ENCODE data around the gene EMP3.

Gene EMP3

GRCh38 chr19:48321372-48321621, 4.1 kb upstream of the EMP3 start:
- Histone ChIP-seq H3K9ac (ENCODE audit: low read length) (peak overlapping the region; percentile 86), H3K36me3 (ENCODE audit: control insufficient read depth, insufficient read depth, low read length) (no peaks in the 10 kb centered on the region), H3K4me3 (ENCODE audit: low read length) (peak overlapping the region; percentile 74), H3K27ac (ENCODE audit: low read depth, low read length) (peak overlapping the region; percentile 93), H3K4me1 (ENCODE audit: control insufficient read depth, insufficient read depth, low read length) (peaks cover 11% of the 10 kb centered on the region), H3K27me3 (ENCODE audit: control insufficient read depth, insufficient read depth, low read length) (no peaks in the 10 kb centered on the region)

DNA sequence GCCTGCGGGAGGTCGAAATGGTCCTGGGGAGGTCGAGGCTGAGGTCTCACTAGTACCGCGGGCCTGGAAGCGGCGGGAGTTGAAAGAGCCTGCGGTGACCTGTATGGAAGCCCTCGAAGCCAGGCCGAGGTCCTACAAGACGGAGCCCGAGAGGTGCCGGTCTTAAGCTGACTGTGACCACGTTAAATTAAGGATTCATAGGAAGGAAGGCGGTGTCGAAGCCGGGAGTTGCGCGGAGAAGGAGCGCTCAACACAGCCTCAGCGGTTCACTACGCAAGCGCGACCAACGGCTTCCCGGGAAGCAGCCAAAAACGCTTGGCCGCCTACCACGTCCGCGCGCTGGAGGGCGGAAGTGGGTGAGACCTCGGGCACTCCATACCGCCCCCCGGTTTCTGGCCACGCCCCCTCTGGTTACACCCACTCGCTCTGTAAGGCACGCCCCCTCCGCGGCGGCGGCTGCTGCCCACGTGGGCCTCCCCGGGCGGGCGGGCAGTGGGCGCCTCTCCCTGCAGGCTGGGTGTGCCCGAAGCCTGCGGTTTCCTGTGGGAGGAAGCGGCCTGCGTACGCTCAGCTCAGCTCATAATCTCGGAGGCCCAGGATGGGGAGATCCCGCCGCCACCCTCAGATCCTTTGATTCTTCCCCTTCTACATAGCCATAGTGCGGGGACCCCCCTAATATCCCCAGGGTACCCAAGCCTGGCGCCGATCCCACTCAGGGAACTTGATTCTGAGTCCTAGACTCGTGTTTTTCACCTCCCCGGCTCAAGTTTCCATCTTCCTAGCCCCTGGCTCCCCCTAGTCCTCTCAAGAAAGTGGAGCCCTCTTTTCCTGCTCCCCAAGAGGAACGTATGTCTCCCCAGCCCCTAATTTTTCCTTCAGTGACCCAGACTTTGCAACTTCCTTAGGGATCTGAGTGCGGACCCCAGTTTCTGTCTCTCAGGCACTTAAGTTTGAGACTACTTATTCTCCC, 3.4 kb upstream of the EMP3 start:
- peak overlapping the region; percentile 93 for H3K27ac ChIP-seq (ENCODE audit: low read depth, low read length)
- no peaks in the 10 kb centered on the region for H3K36me3 ChIP-seq (ENCODE audit: control insufficient read depth, insufficient read depth, low read length)
- H3K4me3 ChIP-seq (ENCODE audit: low read length), result peak overlapping the region; percentile 74
- H3K9ac ChIP-seq (ENCODE audit: low read length), result peak overlapping the region; percentile 86
- H3K27me3 ChIP-seq (ENCODE audit: control insufficient read depth, insufficient read depth, low read length), result no peaks in the 10 kb centered on the region
- peaks cover 13% of the 10 kb centered on the region for H3K4me1 ChIP-seq (ENCODE audit: control insufficient read depth, insufficient read depth, low read length)

GRCh38 chr19:48329167-48329891, 4.0 kb downstream of the EMP3 start:
- Histone ChIP-seq H3K36me3 (ENCODE audit: control insufficient read depth, insufficient read depth, low read length) (peaks cover 4% of the 10 kb centered on the region), H3K4me1 (ENCODE audit: control insufficient read depth, insufficient read depth, low read length) (peaks cover 39% of the 10 kb centered on the region), H3K27ac (ENCODE audit: low read depth, low read length) (peak overlapping the region; percentile 77), H3K27me3 (ENCODE audit: control insufficient read depth, insufficient read depth, low read length) (no peaks in the 10 kb centered on the region), H3K9ac (ENCODE audit: low read length) (no peak overlapping the region), H3K4me3 (ENCODE audit: low read length) (no peak overlapping the region)

DNA sequence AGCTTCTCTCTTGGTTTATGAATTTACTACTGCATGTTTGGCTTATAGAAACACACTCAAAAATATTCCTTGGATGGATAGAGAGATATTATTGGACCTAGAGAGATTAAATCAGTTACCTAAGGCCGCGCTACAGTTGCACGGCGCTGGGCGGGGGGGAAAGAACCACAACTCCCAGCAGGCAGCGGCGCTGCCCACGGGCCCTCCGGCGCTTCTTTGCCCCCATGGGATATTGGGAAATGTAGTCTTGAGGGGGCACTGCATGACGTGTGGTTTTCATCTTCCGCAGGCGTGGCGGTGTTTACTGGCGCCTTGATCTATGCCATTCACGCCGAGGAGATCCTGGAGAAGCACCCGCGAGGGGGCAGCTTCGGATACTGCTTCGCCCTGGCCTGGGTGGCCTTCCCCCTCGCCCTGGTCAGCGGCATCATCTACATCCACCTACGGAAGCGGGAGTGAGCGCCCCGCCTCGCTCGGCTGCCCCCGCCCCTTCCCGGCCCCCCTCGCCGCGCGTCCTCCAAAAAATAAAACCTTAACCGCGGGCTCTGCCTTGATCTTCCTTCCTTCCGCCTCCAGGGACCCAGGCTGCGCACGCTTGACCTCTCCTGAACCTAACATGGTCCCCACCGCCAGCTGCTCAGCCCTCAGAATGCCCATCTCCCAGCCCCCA, 4.8 kb downstream of the EMP3 start:
- peaks cover 4% of the 10 kb centered on the region for H3K36me3 ChIP-seq (ENCODE audit: control insufficient read depth, insufficient read depth, low read length)
- peak overlapping the region; percentile 61 for H3K4me3 ChIP-seq (ENCODE audit: low read length)
- H3K27ac ChIP-seq (ENCODE audit: low read depth, low read length), result peak overlapping the region; percentile 77
- no peaks in the 10 kb centered on the region for H3K27me3 ChIP-seq (ENCODE audit: control insufficient read depth, insufficient read depth, low read length)
- H3K4me1 ChIP-seq (ENCODE audit: control insufficient read depth, insufficient read depth, low read length), result peaks cover 36% of the 10 kb centered on the region
- H3K9ac ChIP-seq (ENCODE audit: low read length), result peak overlapping the region; percentile 1

- Histone ChIP-seq H3K36me3 (ENCODE audit: control insufficient read depth, insufficient read depth, low read length) (peaks cover 4% of the 10 kb centered on the region), H3K4me1 (ENCODE audit: control insufficient read depth, insufficient read depth, low read length) (peaks cover 28% of the 10 kb centered on the region), H3K27me3 (ENCODE audit: control insufficient read depth, insufficient read depth, low read length) (no peaks in the 10 kb centered on the region), H3K27ac (ENCODE audit: low read depth, low read length) (peak overlapping the region; percentile 91), H3K4me3 (ENCODE audit: low read length) (peak overlapping the region; percentile 44), H3K9ac (ENCODE audit: low read length) (no peak overlapping the region)
Observed at GRCh38 chr19:48332351-48332661, 7.0 kb downstream of the EMP3 start.

- peak overlapping the region; percentile 91 for H3K27ac ChIP-seq (ENCODE audit: low read depth, low read length)
- H3K4me1 ChIP-seq (ENCODE audit: control insufficient read depth, insufficient read depth, low read length), result peaks cover 25% of the 10 kb centered on the region
- H3K36me3 ChIP-seq (ENCODE audit: control insufficient read depth, insufficient read depth, low read length), result peaks cover 4% of the 10 kb centered on the region
- peak overlapping the region; percentile 81 for H3K4me3 ChIP-seq (ENCODE audit: low read length)
- H3K9ac ChIP-seq (ENCODE audit: low read length), result peak overlapping the region; percentile 75
- H3K27me3 ChIP-seq (ENCODE audit: control insufficient read depth, insufficient read depth, low read length), result no peaks in the 10 kb centered on the region
Observed at GRCh38 chr19:48332662-48333466, 7.5 kb downstream of the EMP3 start.

DNA sequence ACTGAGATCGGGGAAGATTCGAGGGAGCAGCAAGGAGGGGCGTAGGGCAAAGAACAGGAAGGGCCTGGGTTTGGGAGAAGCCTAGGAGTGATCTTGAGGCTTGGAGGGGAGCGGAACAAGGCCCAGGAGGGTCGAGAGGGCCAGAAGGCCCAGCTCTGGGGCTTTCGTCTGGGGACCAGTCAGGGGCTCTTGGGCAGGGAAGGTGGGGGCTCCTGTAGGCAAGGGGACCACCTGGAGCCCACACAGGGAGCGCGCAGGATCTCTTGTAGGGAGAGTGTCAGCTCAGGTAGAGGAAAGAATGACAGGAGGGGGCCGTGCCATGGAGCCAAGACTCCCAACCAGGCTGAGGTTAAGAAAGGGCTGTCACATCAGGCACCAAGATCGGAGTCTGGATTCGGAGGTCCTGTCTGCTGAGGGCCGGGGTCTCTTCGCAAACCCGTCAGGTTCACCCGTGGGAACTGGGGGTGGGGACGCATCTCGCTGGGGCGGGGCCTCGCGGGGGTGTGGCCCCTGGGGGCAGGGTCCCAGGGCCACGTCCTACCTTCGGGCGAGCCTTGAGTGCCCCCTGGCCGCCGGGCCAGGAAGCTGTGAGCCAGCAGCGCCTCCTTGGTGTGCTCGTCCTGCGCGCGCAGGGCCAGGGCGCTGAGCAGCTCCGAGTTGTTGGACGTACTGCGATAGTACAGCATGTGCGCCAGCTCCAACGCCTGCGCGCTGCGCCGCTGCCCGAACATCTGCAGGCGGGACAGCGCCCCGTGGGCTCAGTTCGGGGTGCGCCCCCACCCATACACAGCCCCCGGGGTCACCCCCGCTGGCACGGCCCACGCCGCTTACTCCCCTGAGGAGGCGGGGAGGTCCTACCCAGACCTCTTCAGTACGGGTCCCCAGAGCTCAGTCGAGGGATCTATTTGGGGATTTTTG, 8.4 kb downstream of the EMP3 start:
- Histone ChIP-seq H3K9ac (ENCODE audit: low read length) (peak overlapping the region; percentile 75), H3K27me3 (ENCODE audit: control insufficient read depth, insufficient read depth, low read length) (no peaks in the 10 kb centered on the region), H3K4me3 (ENCODE audit: low read length) (peak overlapping the region; percentile 81), H3K27ac (ENCODE audit: low read depth, low read length) (peak overlapping the region; percentile 91), H3K4me1 (ENCODE audit: control insufficient read depth, insufficient read depth, low read length) (peaks cover 25% of the 10 kb centered on the region), H3K36me3 (ENCODE audit: control insufficient read depth, insufficient read depth, low read length) (peaks cover 4% of the 10 kb centered on the region)

GRCh38 chr19:48338253-48338755, 13.0 kb downstream of the EMP3 start:
- Histone ChIP-seq H3K4me3 (ENCODE audit: low read length) (no peak overlapping the region), H3K27me3 (ENCODE audit: control insufficient read depth, insufficient read depth, low read length) (no peaks in the 10 kb centered on the region), H3K4me1 (ENCODE audit: control insufficient read depth, insufficient read depth, low read length) (peaks cover 3% of the 10 kb centered on the region), H3K27ac (ENCODE audit: low read depth, low read length) (no peak overlapping the region), H3K36me3 (ENCODE audit: control insufficient read depth, insufficient read depth, low read length) (no peaks in the 10 kb centered on the region), H3K9ac (ENCODE audit: low read length) (no peak overlapping the region)

GRCh38 chr19:48338802-48339503, 13.6 kb downstream of the EMP3 start:
- H3K27ac ChIP-seq (ENCODE audit: low read depth, low read length), result no peak overlapping the region
- H3K9ac ChIP-seq (ENCODE audit: low read length), result no peak overlapping the region
- no peaks in the 10 kb centered on the region for H3K27me3 ChIP-seq (ENCODE audit: control insufficient read depth, insufficient read depth, low read length)
- H3K36me3 ChIP-seq (ENCODE audit: control insufficient read depth, insufficient read depth, low read length), result no peaks in the 10 kb centered on the region
- no peaks in the 10 kb centered on the region for H3K4me1 ChIP-seq (ENCODE audit: control insufficient read depth, insufficient read depth, low read length)
- H3K4me3 ChIP-seq (ENCODE audit: low read length), result no peak overlapping the region

DNA sequence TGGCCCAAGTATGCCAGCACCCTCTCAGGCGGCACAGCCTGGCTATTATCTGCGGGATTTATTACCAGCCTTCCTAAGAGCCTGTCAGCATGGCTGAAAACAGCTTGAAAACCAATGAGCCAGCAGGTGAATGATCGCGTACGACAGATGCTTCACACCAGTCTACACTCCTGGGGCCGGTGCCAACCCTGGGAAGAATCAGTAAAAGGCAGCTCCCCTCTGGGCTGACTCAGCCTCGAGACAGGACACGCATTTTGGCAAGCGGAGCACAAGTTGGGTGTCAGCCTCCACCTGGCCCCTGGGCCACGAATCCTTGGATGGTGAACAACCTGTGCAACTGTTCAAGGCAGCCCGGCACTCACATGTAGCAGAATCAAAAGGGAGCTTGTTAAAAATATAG, 15.6 kb downstream of the EMP3 start:
- Histone ChIP-seq H3K27ac (ENCODE audit: low read depth, low read length) (no peak overlapping the region), H3K4me3 (ENCODE audit: low read length) (no peak overlapping the region), H3K9ac (ENCODE audit: low read length) (no peak overlapping the region), H3K27me3 (ENCODE audit: control insufficient read depth, insufficient read depth, low read length) (no peaks in the 10 kb centered on the region), H3K4me1 (ENCODE audit: control insufficient read depth, insufficient read depth, low read length) (no peaks in the 10 kb centered on the region), H3K36me3 (ENCODE audit: control insufficient read depth, insufficient read depth, low read length) (no peaks in the 10 kb centered on the region)
